WTC11 (cell line): ENCODE data around the gene DLGAP3. TPM values are rescaled to one million over a fixed set of nuclear protein-coding genes. Genes with fewer than 3 reads are reported as not detected.
A peak's percentile ranks its signal among the peaks of the same experiment; 100 is the strongest.

Experiments used
- ATAC-seq: fragments of 200-7000 bp; cut with Tn5 transposase; 2 replicates; pipeline ENCODE4 v1.10.0; 2021; ENCODE audit warnings: mild to moderate bottlenecking, moderate library complexity
- CTCF ChIA-PET: fragments of 300-600 bp; sonication (Branson Sonifier 250); formaldehyde crosslinking; loops from one replicate; lab custom pipeline; 2021; ENCODE audit warnings: antibody characterized with exemption; lab: Charles Lee
- POLR2A ChIA-PET: fragments of 350-600 bp; sonication (Branson Sonifier 250); formaldehyde crosslinking; loops from one replicate; lab custom pipeline; 2021; ENCODE audit warnings: antibody characterized with exemption; lab: Charles Lee
- DNase-seq: peaks from one replicate; pipeline ENCODE4 v3.0.0; 2021; ENCODE audit warnings: low spot score
- H3K27ac Mint-ChIP-seq: 2 replicates; pipeline ENCODE4 v1.8.0; 2021; ENCODE audit warnings: mixed read lengths
- H3K27me3 Mint-ChIP-seq: 2 replicates; pipeline ENCODE4 v1.8.0; 2021; ENCODE audit warnings: low read depth, mild to moderate bottlenecking, moderate library complexity, mixed read lengths
- H3K36me3 Mint-ChIP-seq: 2 replicates; pipeline ENCODE4 v1.8.0; 2021; ENCODE audit warnings: mixed read lengths
- H3K4me1 Mint-ChIP-seq: 2 replicates; pipeline ENCODE4 v1.8.0; 2022; ENCODE audit warnings: mixed read lengths
- H3K4me3 Mint-ChIP-seq: 2 replicates; pipeline ENCODE4 v1.8.0; 2021; ENCODE audit warnings: mild to moderate bottlenecking, moderate library complexity, mixed read lengths
- H3K9me3 Mint-ChIP-seq: 2 replicates; pipeline ENCODE4 v1.8.0; 2021; ENCODE audit warnings: mixed read lengths
- ATF1 ChIP-seq: sonication (generic); formaldehyde crosslinking; IDR thresholded peaks from 2 replicates; pipeline ENCODE4 v1.8.1; 2023; ENCODE audit warnings: mild to moderate bottlenecking, moderate library complexity, missing genetic modification reagents
- GTF2I ChIP-seq: fragments of 250-450 bp; sonication (Bioruptor Pico); conservative IDR thresholded peaks from 2 replicates; pipeline ENCODE4 v1.4.0; 2021; ENCODE audit warnings: mild to moderate bottlenecking
- IRF2 ChIP-seq: sonication (generic); formaldehyde crosslinking; IDR thresholded peaks from 2 replicates; pipeline ENCODE4 v1.8.0; 2022; ENCODE audit warnings: low read depth, missing genetic modification reagents, borderline replicate concordance
- OVOL2 ChIP-seq: fragments of 250-450 bp; sonication (Bioruptor Pico); IDR thresholded peaks from 2 replicates; pipeline ENCODE4 v1.9.0; 2021; ENCODE audit warnings: mild to moderate bottlenecking, borderline replicate concordance
- ZNF138 ChIP-seq: sonication (generic); formaldehyde crosslinking; conservative IDR thresholded peaks from 2 replicates; pipeline ENCODE4 v1.8.1; 2022; ENCODE audit warnings: mild to moderate bottlenecking, moderate library complexity, missing genetic modification reagents
- ZNF232 ChIP-seq: sonication (generic); formaldehyde crosslinking; IDR thresholded peaks from 2 replicates; pipeline ENCODE4 v1.8.0; 2022; ENCODE audit warnings: mild to moderate bottlenecking, missing genetic modification reagents
- ZNF423 ChIP-seq: fragments of 250-450 bp; sonication (Bioruptor Pico); IDR thresholded peaks from 2 replicates; pipeline ENCODE4 v2.1.2; 2022; ENCODE audit warnings: mild to moderate bottlenecking, moderate library complexity
- ZNF532 ChIP-seq: fragments of 250-450 bp; sonication (Bioruptor Pico); IDR thresholded peaks from 2 replicates; pipeline ENCODE4 v1.9.0; 2021; ENCODE audit warnings: mild to moderate bottlenecking, borderline replicate concordance
- total RNA-seq: library from RNA; stranded (reverse); gene quantifications from 3 replicates; pipeline ENCODE4 v1.2.3, GENCODE V29; 2021
- TF ChIP-seq, protein P1 (sequence below): sonication (generic); formaldehyde crosslinking; IDR thresholded peaks from 2 replicates; pipeline ENCODE4 v1.8.1; 2023; ENCODE audit warnings: mild to moderate bottlenecking, missing genetic modification reagents, moderate library complexity
- TF ChIP-seq, protein P2 (sequence below): sonication (generic); formaldehyde crosslinking; IDR thresholded peaks from 2 replicates; pipeline ENCODE4 v1.8.0; 2022; ENCODE audit warnings: missing genetic modification reagents
- TF ChIP-seq, protein P3 (sequence below): fragments of 250-450 bp; sonication (Bioruptor Pico); conservative IDR thresholded peaks from 2 replicates; pipeline ENCODE4 v1.9.0; 2021; ENCODE audit warnings: mild to moderate bottlenecking
- TF ChIP-seq, protein P4 (sequence below): sonication (generic); formaldehyde crosslinking; IDR thresholded peaks from 2 replicates; pipeline ENCODE4 v1.8.0; 2022; ENCODE audit warnings: mild to moderate bottlenecking, missing genetic modification reagents

Gene DLGAP3
- total RNA-seq, 1 experiment from 2014 or later, result 11.3 TPM

- CTCF ChIA-PET, result interaction anchor here (0.6 to 0.9 kb wide), 2 partner anchors 14 to 1875 kb away, joined by 3 to 4 read pairs; no protein-coding TSS in a partner anchor
- ATAC-seq, result no peak
- POLR2A ChIA-PET, result no interaction called here
- Mint-ChIP-seq H3K9me3 (no peaks in the 10 kb centered on the region), H3K4me3 (no peak overlapping the region), H3K27me3 (peaks cover 4% of the 10 kb centered on the region; the same call in 1 of the 2 replicates), H3K27ac (no peak overlapping the region), H3K36me3 (no peaks in the 10 kb centered on the region), H3K4me1 (no peaks in the 10 kb centered on the region)
- TF ChIP-seq IRF2 (CRISPR knock-in tag), result no peak
- TF ChIP-seq ZNF532 (CRISPR knock-in tag), result no peak
- TF ChIP-seq, protein P1, sequence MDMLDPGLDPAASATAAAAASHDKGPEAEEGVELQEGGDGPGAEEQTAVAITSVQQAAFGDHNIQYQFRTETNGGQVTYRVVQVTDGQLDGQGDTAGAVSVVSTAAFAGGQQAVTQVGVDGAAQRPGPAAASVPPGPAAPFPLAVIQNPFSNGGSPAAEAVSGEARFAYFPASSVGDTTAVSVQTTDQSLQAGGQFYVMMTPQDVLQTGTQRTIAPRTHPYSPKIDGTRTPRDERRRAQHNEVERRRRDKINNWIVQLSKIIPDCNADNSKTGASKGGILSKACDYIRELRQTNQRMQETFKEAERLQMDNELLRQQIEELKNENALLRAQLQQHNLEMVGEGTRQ (CRISPR knock-in tag), result no peak
- TF ChIP-seq, protein P2, sequence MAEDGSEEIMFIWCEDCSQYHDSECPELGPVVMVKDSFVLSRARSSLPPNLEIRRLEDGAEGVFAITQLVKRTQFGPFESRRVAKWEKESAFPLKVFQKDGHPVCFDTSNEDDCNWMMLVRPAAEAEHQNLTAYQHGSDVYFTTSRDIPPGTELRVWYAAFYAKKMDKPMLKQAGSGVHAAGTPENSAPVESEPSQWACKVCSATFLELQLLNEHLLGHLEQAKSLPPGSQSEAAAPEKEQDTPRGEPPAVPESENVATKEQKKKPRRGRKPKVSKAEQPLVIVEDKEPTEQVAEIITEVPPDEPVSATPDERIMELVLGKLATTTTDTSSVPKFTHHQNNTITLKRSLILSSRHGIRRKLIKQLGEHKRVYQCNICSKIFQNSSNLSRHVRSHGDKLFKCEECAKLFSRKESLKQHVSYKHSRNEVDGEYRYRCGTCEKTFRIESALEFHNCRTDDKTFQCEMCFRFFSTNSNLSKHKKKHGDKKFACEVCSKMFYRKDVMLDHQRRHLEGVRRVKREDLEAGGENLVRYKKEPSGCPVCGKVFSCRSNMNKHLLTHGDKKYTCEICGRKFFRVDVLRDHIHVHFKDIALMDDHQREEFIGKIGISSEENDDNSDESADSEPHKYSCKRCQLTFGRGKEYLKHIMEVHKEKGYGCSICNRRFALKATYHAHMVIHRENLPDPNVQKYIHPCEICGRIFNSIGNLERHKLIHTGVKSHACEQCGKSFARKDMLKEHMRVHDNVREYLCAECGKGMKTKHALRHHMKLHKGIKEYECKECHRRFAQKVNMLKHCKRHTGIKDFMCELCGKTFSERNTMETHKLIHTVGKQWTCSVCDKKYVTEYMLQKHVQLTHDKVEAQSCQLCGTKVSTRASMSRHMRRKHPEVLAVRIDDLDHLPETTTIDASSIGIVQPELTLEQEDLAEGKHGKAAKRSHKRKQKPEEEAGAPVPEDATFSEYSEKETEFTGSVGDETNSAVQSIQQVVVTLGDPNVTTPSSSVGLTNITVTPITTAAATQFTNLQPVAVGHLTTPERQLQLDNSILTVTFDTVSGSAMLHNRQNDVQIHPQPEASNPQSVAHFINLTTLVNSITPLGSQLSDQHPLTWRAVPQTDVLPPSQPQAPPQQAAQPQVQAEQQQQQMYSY (CRISPR knock-in tag), result 0 out of 2 replicates have a peak, but pooled peaks have one; percentile 12
- no peak for DNase-seq
Observed at GRCh38 chr1:34899471-34899870, 30.0 kb downstream of the DLGAP3 start.

DNA sequence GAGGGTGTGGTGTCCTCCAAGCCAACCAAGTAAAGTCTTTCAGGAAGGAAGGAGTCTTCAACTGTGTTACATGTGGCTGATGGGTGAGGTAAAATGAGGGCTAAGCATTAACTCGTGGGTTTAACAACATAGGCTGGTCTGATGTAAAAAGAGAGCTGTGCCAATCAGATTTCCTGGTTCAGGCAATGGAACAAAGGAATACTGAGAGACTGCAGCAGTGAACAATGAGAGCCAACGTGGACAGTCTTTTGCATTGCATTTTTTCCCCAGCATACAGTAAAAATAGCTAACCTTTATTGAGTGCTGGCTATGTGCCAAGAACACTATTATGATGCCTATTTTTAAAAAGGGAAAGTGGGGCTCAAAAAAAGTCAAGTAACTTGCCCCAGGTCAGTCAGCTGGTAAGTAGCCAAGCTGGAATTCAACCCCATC, 31.1 kb downstream of the DLGAP3 start:
- POLR2A ChIA-PET, result no interaction called here
- Mint-ChIP-seq H3K27ac (no peak overlapping the region), H3K9me3 (peaks cover 1% of the 10 kb centered on the region), H3K36me3 (no peaks in the 10 kb centered on the region), H3K4me1 (no peaks in the 10 kb centered on the region), H3K4me3 (no peak overlapping the region), H3K27me3 (peaks cover 4% of the 10 kb centered on the region; the same call in 1 of the 2 replicates)
- ATAC-seq, result no peak
- DNase-seq, result no peak
- TF ChIP-seq, protein P3, sequence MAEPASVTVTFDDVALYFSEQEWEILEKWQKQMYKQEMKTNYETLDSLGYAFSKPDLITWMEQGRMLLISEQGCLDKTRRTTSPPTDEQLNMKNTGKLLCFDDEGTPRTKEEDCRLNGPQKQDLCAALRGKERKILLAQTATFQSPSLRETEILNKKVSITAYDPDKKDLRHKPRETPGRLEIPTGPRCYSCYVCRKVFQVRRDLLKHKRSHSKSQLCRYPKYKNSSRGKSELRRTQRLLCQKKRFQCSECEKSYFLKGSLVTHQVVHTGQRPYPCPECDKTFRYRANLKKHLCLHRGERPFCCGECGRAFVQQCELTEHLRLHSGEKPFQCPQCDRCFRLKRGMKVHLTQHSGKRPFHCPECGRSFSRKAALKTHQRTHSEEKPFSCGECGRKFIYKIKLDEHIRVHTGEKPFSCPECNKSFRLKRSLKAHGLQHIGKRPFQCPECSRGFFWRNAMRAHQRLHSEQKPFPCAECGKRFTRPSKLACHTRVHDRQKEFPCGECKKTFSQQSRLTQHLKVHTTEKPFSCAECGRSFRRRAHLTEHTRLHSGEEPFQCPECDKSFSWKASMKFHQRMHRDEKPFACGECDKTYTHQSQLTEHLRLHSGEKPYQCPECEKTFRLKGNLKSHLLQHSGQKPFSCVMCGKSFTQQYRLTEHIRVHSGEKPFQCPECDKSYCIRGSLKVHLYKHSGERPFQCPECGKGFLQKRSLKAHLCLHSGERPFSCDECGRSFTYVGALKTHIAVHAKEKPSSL (CRISPR knock-in tag), result no peak
- TF ChIP-seq ZNF138 (no peak), ZNF232 (CRISPR knock-in tag) (no peak), GTF2I (CRISPR knock-in tag) (no peak), ATF1 (CRISPR knock-in tag) (no peak), ZNF423 (no peak), OVOL2 (CRISPR knock-in tag) (no peak)
- TF ChIP-seq, protein P4, sequence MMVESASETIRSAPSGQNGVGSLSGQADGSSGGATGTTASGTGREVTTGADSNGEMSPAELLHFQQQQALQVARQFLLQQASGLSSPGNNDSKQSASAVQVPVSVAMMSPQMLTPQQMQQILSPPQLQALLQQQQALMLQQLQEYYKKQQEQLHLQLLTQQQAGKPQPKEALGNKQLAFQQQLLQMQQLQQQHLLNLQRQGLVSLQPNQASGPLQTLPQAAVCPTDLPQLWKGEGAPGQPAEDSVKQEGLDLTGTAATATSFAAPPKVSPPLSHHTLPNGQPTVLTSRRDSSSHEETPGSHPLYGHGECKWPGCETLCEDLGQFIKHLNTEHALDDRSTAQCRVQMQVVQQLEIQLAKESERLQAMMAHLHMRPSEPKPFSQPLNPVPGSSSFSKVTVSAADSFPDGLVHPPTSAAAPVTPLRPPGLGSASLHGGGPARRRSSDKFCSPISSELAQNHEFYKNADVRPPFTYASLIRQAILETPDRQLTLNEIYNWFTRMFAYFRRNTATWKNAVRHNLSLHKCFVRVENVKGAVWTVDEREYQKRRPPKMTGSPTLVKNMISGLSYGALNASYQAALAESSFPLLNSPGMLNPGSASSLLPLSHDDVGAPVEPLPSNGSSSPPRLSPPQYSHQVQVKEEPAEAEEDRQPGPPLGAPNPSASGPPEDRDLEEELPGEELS (CRISPR knock-in tag), result no peak
- CTCF ChIA-PET, result no interaction called here
